GM21515 (cell line): Measurements from ENCODE around the gene LRRC56.

Source experiments
- ATAC-seq: cut with Tn5 transposase; IDR thresholded peaks from one replicate; pipeline ENCODE4 v1.9.1; 2021; ENCODE audit not compliant: unreplicated experiment

LRRC56 gene

DNA sequence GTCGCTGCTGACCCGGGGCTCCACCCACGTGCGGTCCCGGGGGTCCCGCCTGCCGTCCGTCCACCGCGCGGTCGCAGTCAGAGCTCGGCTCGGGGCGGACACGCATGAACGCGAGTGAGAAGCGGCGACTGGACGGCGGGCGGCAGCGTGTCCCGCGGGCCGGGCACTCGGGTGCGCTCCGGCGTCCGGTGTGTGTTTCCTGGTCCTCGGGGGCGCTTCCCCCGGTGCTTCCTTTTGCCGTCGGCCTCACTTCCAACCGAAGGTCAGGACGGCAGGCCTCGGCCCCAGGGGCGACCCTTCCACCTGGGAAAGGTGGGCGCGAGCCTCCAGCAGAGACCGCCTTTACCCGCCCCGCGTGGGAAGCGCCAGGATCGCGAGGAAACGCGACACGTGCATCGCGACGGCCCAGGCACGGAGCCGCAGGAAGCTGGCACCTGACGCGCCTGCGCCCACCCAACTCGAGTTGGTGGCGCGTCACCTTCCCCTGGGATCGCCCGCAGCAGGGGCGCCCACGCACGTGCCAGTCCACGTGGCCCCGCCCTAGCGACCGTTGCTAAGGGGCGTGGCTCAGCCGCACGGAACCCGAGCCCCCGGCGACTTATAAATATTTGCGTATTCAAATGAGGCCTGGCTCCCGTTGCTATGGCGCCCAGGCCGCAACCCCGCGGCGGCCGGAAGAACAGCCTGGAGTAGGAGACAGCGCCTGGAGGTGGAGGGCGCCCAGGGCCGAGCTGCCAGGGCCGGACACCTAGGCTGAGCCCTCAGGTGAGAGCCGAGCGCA is at the start of gene LRRC56:
Gene LRRC56 (plus strand): TSS at position 687 of the 781 bp plus-strand sequence. CDS start 3,158 bp downstream, outside the sequence.
- ATAC-seq: peak; percentile 48

GRCh38 chr11:487571-488021 is 49.7 kb upstream of the LRRC56 start:
- no peak for ATAC-seq

GRCh38 chr11:488062-488461 is 49.3 kb upstream of the LRRC56 start:
- ATAC-seq: no peak

GRCh38 chr11:488579-488978 is 48.7 kb upstream of the LRRC56 start:
- no peak for ATAC-seq

DNA sequence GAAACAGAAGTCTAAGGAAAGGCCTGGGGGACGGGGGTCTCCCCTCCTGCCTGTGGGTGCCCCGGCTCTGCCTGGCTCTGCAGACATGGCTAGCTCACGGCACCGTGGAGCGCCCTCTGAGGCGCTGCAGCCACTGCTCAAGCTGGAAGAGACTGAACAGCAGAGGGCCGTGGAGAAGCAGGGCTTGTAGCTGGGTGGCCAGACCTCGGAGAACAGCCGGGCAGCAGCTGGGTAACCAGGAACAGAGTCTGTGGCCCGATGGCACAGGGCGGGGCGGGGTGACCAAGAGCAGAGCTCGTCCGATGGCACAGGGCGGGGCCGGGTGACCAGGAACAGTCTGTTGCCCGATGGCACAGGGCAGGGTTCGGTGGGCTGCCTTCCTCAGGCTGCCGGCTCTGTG is 48.3 kb upstream of the LRRC56 start:
- no peak for ATAC-seq

DNA sequence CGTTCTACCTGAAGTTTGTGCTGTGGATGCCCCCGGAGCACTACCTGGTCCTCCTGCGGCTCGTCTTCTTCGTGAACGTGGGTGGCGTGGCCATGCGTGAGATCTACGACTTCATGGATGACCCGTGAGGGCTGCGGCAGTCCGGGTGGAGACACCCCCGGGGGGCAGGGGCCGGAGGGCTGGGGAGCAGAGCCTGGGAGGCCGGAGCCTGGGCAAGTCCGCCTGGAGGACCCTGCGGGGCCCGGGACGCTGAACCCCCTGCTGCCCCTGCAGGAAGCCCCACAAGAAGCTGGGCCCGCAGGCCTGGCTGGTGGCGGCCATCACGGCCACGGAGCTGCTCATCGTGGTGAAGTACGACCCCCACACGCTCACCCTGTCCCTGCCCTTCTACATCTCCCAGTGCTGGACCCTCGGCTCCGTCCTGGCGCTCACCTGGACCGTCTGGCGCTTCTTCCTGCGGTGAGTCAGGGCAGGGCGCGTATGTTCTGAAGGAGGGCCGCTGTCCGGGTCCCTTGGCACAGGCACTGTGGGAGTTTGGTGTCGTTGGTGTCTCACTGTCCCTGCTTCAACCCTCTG is 47.6 kb upstream of the LRRC56 start:
- ATAC-seq: no peak

DNA sequence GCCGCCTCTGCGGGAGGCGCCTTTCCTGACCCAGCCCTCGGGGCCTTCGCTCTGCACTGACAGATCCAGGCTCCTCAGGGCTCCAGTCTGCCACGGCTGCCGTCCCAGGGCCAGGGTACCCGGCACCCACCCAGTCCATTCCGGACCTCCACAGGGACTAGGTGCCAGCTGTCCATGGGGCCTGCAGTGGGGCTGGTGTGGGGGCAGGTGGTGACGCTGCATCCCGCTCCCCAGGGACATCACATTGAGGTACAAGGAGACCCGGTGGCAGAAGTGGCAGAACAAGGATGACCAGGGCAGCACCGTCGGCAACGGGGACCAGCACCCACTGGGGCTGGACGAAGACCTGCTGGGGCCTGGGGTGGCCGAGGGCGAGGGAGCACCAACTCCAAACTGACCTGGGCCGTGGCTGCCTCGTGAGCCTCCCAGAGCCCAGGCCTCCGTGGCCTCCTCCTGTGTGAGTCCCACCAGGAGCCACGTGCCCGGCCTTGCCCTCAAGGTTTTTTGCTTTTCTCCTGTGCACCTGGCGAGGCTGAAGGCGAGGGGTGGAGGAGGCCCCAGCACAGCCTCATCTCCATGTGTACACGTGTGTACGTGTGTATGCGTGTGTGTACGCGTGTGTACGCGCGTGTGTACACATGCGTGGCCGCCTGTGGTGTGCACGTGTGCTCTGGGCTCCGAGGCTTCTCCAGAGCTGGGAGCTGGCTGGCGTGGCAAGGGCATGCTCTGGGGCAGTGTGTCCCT is 47.0 kb upstream of the LRRC56 start:
- ATAC-seq: no peak

DNA sequence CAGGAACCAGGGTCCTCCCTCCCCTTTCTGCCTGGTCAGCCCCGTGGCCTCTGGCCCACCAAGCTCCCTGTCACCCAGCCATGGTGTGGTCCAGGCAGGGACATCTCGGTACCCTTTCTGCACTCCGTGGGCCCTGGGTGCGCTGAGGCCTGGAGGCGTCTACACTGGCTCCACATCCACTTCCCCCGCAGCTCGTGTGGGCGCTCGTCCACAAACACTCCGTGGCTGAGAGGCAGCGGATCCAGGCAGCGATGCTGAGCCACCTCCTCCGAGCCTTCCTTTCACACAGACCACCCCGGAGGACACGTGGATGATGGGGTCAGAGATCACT is 46.4 kb upstream of the LRRC56 start:
- no peak for ATAC-seq

- no peak for ATAC-seq
Measured at GRCh38 chr11:491358-491757, 46.0 kb upstream of the LRRC56 start.

GRCh38 chr11:492427-493226 is 44.7 kb upstream of the LRRC56 start:
- ATAC-seq: no peak

DNA sequence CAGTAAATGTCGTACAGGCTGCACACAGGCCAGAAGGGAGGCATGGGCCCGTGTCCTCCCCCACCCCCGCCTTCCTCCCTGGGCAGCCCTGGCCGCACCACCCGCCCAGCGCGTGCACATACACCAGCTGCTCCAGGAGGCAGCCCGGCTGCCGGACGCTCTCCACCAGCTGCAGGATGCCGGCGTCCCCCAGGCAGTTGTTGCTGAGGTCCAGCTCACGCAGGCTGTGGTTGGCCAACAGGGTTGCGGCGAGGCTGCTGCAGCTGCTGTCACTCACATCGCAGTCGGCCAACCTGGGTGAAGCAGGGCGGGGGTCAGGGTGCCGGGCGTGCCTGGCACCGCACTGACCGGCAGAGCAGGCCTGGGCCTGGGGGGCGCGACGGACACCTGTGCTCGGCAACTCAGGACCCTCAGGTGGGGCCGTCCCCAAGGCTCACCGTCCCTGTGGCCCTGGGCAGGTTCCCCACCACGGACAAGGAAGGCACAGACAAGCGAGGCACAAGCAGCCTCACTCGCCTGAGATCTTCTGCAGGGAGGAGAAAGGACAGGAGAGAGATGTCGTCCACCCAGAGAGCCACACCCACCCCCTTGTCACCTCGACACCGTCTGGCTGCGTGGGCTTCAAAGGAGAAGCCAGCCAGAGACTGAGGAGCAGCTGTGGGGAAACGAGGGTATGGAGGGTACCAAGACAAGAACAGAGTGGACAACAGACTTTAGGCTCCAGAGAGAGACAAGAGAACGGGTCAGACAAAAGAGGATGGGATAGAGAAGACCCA is 42.4 kb upstream of the LRRC56 start:
- ATAC-seq: no peak

GRCh38 chr11:495537-495931 is 41.8 kb upstream of the LRRC56 start:
- no peak for ATAC-seq

GRCh38 chr11:496834-497564 is 40.3 kb upstream of the LRRC56 start:
- ATAC-seq: no peak

- ATAC-seq: no peak
Measured at GRCh38 chr11:497565-498296, 39.6 kb upstream of the LRRC56 start.

DNA sequence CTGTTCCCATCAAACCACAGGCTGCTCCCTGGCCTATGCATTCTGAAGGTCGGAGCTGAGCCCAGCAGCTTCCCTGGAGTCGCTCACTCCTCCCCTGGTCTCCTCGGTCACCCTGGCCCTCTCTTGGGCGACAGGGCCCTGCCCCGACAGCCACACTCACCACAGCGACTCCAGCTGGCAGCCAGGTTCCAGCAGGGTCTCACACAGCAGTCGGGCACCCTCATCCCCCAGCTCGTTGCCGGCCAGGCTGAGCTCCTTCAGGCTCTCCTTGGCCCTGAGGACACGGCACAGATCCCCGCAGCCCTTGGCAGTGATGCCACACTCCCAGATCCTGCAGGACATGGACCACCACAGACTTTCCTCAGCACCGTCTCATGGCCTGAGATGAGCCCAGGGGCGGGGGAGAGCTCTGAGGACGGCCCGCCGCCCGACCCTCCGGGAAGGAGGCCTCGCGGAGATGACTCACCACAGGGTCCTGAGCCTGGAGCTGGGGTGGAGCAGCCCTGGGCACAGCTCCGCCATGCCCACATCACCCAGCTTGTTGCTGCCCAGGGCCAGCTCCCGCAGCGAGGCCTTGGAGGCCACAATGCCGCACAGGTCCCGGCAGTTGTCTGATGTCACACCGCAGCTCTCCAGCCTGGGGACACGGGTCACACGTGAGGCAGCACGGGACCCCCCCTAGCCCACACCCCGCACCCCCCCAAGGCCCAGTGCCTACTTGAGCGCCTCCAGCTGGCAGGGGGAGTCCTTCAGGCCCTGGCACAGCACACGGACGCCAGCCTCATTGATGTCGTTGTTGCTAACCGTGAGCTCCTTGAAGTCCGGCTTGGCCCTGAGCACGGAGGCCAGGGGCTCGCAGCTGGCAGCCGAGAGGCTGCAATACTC is 38.8 kb upstream of the LRRC56 start:
- ATAC-seq: no peak

DNA sequence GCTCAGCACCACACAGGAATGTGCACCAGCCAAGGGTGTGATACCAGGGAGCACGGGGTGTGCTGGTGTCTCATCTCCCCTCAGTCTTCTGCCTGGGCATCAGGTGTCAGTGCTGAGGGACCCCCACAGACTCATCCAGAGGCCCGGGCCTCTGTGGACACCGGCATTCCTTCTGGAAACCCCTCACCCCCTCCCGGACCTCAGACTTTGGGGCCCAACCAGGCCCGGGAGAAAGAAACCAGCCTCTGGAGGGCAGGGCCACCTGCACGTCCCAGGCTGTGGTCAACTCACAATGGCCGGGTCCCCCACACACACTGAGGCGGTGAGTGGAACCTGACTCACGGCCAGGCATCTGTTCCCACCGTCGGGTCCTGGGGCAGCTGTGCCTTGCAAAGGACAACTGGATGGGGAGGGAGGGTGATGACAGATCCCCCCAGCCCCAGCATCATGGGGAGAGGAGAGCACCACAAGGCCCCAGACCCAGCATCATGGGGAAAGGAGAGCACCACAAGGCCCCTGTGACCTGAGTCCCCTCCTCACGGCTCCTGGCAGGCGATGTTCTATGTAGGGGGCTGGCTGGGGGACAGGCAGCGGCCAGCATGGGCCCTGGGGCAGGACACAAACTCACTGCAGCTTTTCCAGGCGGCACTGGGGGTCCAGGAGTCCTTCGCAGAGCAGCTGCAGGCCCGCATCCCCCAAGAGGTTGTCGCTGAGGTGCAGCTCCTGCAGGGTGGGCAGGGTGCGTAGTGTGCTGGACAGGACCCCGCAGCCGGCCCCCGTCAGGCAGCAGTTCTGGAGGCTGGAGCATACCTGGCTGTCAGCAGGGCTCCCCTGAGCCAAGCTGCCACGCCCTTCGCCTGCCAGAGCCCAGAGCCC is 37.9 kb upstream of the LRRC56 start:
- no peak for ATAC-seq

DNA sequence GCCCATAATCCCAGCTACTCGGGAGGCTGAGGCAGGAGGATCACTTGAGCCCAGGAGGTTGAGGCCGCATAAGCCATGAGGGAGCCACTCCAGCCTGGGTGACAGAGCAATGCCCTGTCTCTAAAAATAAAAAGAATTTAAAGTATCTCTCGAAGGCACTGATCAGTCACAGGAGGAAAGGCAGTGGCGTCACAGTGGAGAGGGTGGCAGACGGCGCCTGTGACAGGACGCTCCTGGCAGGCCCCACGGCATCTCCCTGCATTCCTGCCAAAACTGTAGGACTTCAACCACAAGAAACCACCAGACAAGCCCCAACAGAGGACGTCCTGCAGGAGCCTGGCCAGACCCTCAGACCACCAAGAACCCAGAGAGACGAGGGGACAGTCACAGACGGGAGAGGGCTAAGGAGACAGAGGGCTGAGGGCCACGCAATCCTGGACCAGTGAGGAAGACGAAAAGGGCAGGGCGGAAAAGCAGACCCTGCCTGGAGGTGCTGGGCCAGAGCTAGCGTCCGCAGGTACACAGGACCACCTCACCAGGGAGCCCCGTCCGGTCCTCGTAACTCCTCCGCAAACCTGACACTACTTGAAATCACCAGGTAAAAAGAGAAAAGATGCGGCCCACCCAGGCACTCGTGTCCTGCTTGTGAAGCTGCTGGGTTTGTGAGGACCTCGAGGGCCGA is 36.2 kb upstream of the LRRC56 start:
- ATAC-seq: no peak
